ENCODE results near the gene ADK. TPM values are rescaled to one million over a fixed set of nuclear protein-coding genes. Genes with fewer than 3 reads are reported as not detected.

The ADK gene
- total and polyA plus RNA-seq, 2 of the 4 experiments (the other 2 are of a cell fraction): 30.6 to 40.9 TPM

DNA sequence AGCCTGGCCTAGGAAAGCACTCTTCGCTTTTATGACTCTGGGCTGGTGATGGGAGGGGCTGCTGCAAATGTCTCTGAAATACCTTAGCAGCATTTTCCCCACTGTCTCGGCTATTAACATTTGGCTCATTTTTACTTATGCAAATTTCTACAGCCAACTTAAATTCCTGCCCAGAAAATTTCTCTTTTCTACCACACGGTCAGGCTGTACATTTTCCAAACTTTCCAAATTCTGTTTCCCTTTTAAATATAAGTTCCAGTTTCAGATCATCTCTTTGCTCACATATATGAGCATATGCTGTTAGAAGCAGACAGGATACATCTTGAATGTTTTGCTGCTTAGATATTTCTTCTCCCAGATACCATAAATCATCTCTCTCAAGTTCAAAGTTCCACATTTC, 332.3 kb downstream of the ADK start:
- H3K4me3 ChIP-seq (ENCODE audit: insufficient read depth, low read depth, low read length): no peak overlapping the region
- H2AK9ac ChIP-seq (replicated peaks; ENCODE audit: low read depth, low read length, poor library complexity): no peak overlapping the region
- in situ Hi-C loops (cut with MboI; ENCODE audit: low sequenced_read_pairs): no loop called here
- no peak overlapping the region for H3K56ac ChIP-seq (ENCODE audit: extremely low read depth, insufficient read depth, low read length)
- H2BK5ac ChIP-seq (ENCODE audit: low read depth, low read length, poor library complexity, severe bottlenecking): no peak overlapping the region
- H2BK20ac ChIP-seq (ENCODE audit: low read depth, low read length): no peak overlapping the region
- no peak overlapping the region for H3K9ac ChIP-seq (ENCODE audit: low read depth, low read length)
- H3K36me3 ChIP-seq (ENCODE audit: control insufficient read depth, insufficient read depth, low read length): no peaks in the 10 kb centered on the region
- CTCF ChIA-PET: no interaction called here
- POLR2A ChIA-PET (ENCODE audit: unreplicated experiment): no interaction called here
- DNase-seq (no peak), ATAC-seq (ENCODE audit: low read depth) (no peak)
- WGBS, 2 experiments (ENCODE audit: extremely low coverage in 2 of 2, insufficient read length in 1 of 2): no CpG with 5 or more reads among the region's 3 CpGs
- intact Hi-C loops (cut with micrococcal nuclease): no loop called here
- no peak overlapping the region for H3K4me2 ChIP-seq (ENCODE audit: low read depth, low read length)
- TF ChIP-seq MXI1 (IDR thresholded peaks at IDR 0.05; ENCODE audit: borderline replicate concordance, low read depth, low read length): no peak
- H3K9me1 ChIP-seq (ENCODE audit: insufficient read depth, low read length): no peaks in the 10 kb centered on the region
- no peak overlapping the region for H4K91ac ChIP-seq (ENCODE audit: insufficient read depth, low read depth, low read length)
- H3K18ac ChIP-seq (ENCODE audit: low read depth, low read length): no peak overlapping the region
- H3K14ac ChIP-seq (replicated peaks; ENCODE audit: low read depth, low read length): no peak overlapping the region
- H3K27me3 ChIP-seq (ENCODE audit: control insufficient read depth, insufficient read depth, low read length): no peaks in the 10 kb centered on the region
- H3K23ac ChIP-seq (ENCODE audit: low read depth, low read length): no peak overlapping the region
- no peak overlapping the region for H2AK5ac ChIP-seq (ENCODE audit: low read depth, low read length)
- H3K9me3 ChIP-seq (ENCODE audit: control insufficient read depth, insufficient read depth, low read length): peaks cover 3% of the 10 kb centered on the region; the same call in 1 of the 2 replicates
- H4K20me1 ChIP-seq (ENCODE audit: insufficient read depth, low read length): no peaks in the 10 kb centered on the region
- no peak overlapping the region for H2AFZ ChIP-seq (replicated peaks; ENCODE audit: low read length, poor library complexity)
- H4K5ac ChIP-seq (ENCODE audit: low read depth, low read length): no peak overlapping the region
- dilution Hi-C loops (cut with HindIII; ENCODE audit: low sequenced_read_pairs, unreplicated experiment): no loop called here
- no peak overlapping the region for H2BK15ac ChIP-seq (ENCODE audit: low read depth, low read length)
- H3K4me1 ChIP-seq (ENCODE audit: control insufficient read depth, insufficient read depth, low read length): no peaks in the 10 kb centered on the region
- H4K8ac ChIP-seq (ENCODE audit: low read depth in 2 of 2, low read length in 2 of 2): no peak overlapping the region
- H3K27ac ChIP-seq (ENCODE audit: insufficient read depth, low read length): no peak overlapping the region
- H2BK120ac ChIP-seq (ENCODE audit: low read depth, low read length): no peak overlapping the region
- no TSS peak for BruUV-seq (replicated peaks)
- no peaks in the 10 kb centered on the region; a peak in 1 of 4 replicates for H3K79me1 ChIP-seq (ENCODE audit: low read depth in 1 of 2, low read length in 2 of 2)
- no peak overlapping the region for H3K4ac ChIP-seq (ENCODE audit: low read depth, low read length)

All from IMR-90 (cell line).